Measurements from ENCODE around the gene PDZD11.
"Not testable (repeated sequence)": the region's sequence is repeated elsewhere in the genome, so short reads cannot be mapped to it uniquely, and the experiment has no call there.

PDZD11 gene

DNA sequence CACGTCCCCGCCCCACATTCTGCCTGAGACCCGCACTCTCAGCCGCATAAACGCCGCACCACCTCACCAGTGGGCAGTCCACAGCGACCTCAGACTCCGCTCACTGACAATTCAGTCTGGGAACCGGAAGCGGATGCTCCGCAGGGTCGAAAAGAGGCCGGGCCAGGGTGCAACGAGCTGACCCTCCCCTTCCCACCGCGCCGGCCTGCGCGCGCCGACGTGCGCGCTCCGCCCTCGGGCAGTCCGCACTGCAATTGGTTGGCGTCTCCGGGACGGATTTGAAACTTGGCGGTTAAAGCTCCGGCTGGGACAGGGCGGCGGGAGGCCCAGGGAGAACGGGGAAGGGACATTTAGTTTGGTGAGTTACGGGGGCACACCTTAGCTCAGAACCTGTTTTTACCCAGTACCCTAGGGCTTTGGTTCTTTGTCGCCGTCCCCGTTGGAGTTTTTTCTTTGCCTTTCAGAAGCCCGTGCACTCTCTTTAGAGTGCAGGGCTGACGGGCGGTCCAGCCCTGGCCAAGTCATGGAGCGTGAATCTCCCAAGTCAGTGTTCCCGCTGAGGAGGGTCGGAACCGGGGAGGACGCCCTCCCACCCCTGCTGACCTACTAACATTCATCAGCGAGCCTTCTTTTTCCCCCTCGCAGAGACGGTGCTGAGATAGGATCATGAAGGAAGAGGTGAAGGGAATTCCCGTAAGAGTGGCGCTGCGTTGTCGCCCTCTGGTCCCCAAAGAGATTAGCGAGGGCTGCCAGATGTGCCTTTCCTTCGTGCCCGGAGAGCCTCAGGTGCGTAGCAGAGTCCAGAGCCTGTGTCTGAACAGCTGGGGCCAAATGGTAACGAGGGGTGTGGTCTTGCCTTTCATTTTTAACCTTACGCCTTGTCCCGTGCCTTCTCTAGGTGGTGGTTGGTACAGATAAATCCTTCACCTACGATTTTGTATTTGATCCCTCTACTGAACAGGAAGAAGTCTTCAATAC, at the start of gene PDZD11, which contains the start of gene KIF4A:
Gene PDZD11, minus strand, starts transcription at position 135 of the 978 bp plus-strand sequence. CDS start 586 bp downstream, outside the sequence.
Gene KIF4A, plus strand, starts transcription at position 312 of the 978 bp plus-strand sequence. Its CDS starts 355 bp downstream, at position 667.
- no peaks in the 10 kb centered on the region for H3K9me3 ChIP-seq (replicated peaks in 1 of 11)
- peak within 1 kb of the TSS; percentile 61 to 79 (median 70) for H3K4me2 ChIP-seq
- H3K27ac ChIP-seq: peak within 1 kb of the TSS in 10 of 11 experiments; percentile 59 to 85 (median 78); a peak in 20 of 22 replicates
- peaks cover 4 to 55% (median 21%) of the 10 kb centered on the region in 11 experiments; a peak in 20 of 22 replicates for H3K36me3 ChIP-seq
- H3K9ac ChIP-seq: peak within 1 kb of the TSS; percentile 71 to 85 (median 82)
- H4K20me1 ChIP-seq: peaks cover 0 to 4% (median 0%) of the 10 kb centered on the region in 11 experiments; a peak in 3 of 22 replicates
- peaks cover 0 to 28% (median 19%) of the 10 kb centered on the region in 10 experiments; a peak in 14 of 20 replicates for H3K4me1 ChIP-seq
- peaks cover 71 to 98% (median 93%) of the 10 kb centered on the region in 11 experiments for H3K27me3 ChIP-seq
- no peak for TF ChIP-seq Cebpa-rat (IDR thresholded peaks at IDR 0.05)
- H3K4me3 ChIP-seq: peak within 1 kb of the TSS; percentile 61 to 78 (median 72)

- peaks cover 56 to 100% (median 94%) of the 10 kb centered on the region in 11 experiments for H3K27me3 ChIP-seq
- peaks cover 0 to 61% (median 25%) of the 10 kb centered on the region in 11 experiments; a peak in 13 of 22 replicates for H3K36me3 ChIP-seq
- H3K9me3 ChIP-seq (replicated peaks in 1 of 11): no peaks in the 10 kb centered on the region
- no peaks in the 10 kb centered on the region for H4K20me1 ChIP-seq
- H3K4me2 ChIP-seq: peak overlapping the region in 8 of 11 experiments; percentile 18 to 56 (median 25); a peak in 11 of 22 replicates
- H3K4me1 ChIP-seq: peaks cover 0 to 34% (median 16%) of the 10 kb centered on the region in 10 experiments; a peak in 12 of 20 replicates
- H3K9ac ChIP-seq: 0 out of 22 replicates have a peak overlapping the region, but pooled peaks of 1 of the 11 experiments have one; percentile 40
- H3K4me3 ChIP-seq: no peak overlapping the region
- peak overlapping the region in 5 of 11 experiments; percentile 39 to 71 (median 56); a peak in 10 of 22 replicates for H3K27ac ChIP-seq
- peak in 9 of 11 experiments; percentile 12 to 93 (median 50); a peak in 12 of 22 replicates for TF ChIP-seq Cebpa-rat (IDR thresholded peaks at IDR 0.05)
Measured at GRCh38 chrX:70338290-70338689, 48.6 kb upstream of the PDZD11 start.

DNA sequence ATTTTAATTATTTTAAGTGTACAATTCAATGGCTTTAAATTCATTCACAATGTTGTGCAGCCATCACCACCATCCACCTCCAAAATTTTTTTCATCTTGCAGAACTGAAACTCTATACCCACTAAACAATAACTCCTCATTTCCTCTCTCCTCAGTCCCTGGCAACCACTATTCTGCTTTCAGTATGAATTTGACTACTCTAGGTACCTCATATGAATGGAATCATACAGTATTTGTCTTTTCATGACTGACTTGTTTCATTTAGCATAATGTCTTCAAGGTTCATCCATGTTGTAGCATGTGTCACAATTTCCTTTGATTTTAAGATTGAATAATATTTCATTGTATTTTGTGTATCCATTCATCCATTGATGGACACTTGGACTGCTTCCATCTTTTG, 47.0 kb upstream of the PDZD11 start:
- peak overlapping the region in 2 of 11 experiments; percentile 11 to 38; a peak in 1 of 22 replicates for H3K27ac ChIP-seq
- no peaks in the 10 kb centered on the region for H4K20me1 ChIP-seq
- peaks cover 57 to 100% (median 94%) of the 10 kb centered on the region in 11 experiments for H3K27me3 ChIP-seq
- H3K4me3 ChIP-seq: no peak overlapping the region
- no peak overlapping the region for H3K9ac ChIP-seq
- peaks cover 0 to 61% (median 23%) of the 10 kb centered on the region in 11 experiments; a peak in 11 of 22 replicates for H3K36me3 ChIP-seq
- H3K9me3 ChIP-seq (replicated peaks in 1 of 11): no peaks in the 10 kb centered on the region
- H3K4me1 ChIP-seq: peaks cover 0 to 34% (median 16%) of the 10 kb centered on the region in 10 experiments; a peak in 12 of 20 replicates
- no peak for TF ChIP-seq Cebpa-rat (IDR thresholded peaks at IDR 0.05)
- H3K4me2 ChIP-seq: peak overlapping the region in 6 of 11 experiments; percentile 27 to 51 (median 36); a peak in 10 of 22 replicates

GRCh38 chrX:70332600-70332999, 42.9 kb upstream of the PDZD11 start:
- H3K36me3 ChIP-seq: peaks cover 0 to 95% (median 35%) of the 10 kb centered on the region in 11 experiments; a peak in 12 of 22 replicates
- no peak overlapping the region for H3K4me3 ChIP-seq
- peaks cover 76 to 100% (median 98%) of the 10 kb centered on the region in 11 experiments for H3K27me3 ChIP-seq
- no peak for TF ChIP-seq Cebpa-rat (IDR thresholded peaks at IDR 0.05)
- peaks cover 0 to 2% (median 0%) of the 10 kb centered on the region in 11 experiments; a peak in 1 of 22 replicates for H4K20me1 ChIP-seq
- no peak overlapping the region for H3K27ac ChIP-seq
- H3K9me3 ChIP-seq (replicated peaks in 1 of 11): no peaks in the 10 kb centered on the region
- peaks cover 0 to 16% (median 5%) of the 10 kb centered on the region in 10 experiments; a peak in 12 of 20 replicates for H3K4me1 ChIP-seq
- no peak overlapping the region for H3K9ac ChIP-seq
- no peak overlapping the region for H3K4me2 ChIP-seq

- Histone ChIP-seq H3K4me2 (no peak overlapping the region), H4K20me1 (peaks cover 0 to 5% (median 0%) of the 10 kb centered on the region in 11 experiments; a peak in 1 of 22 replicates), H3K4me1 (peaks cover 0 to 2% (median 0%) of the 10 kb centered on the region in 10 experiments; a peak in 3 of 20 replicates), H3K9ac (no peak overlapping the region), H3K4me3 (no peak overlapping the region), H3K27me3 (peaks cover 88 to 100% (median 98%) of the 10 kb centered on the region in 11 experiments), H3K9me3 (replicated peaks in 1 of 11) (no peaks in the 10 kb centered on the region), H3K27ac (no peak overlapping the region), H3K36me3 (peaks cover 0 to 88% (median 30%) of the 10 kb centered on the region in 11 experiments; a peak in 12 of 22 replicates)
- no peak for TF ChIP-seq Cebpa-rat (IDR thresholded peaks at IDR 0.05)
Measured at GRCh38 chrX:70331161-70331560, 41.4 kb upstream of the PDZD11 start.

DNA sequence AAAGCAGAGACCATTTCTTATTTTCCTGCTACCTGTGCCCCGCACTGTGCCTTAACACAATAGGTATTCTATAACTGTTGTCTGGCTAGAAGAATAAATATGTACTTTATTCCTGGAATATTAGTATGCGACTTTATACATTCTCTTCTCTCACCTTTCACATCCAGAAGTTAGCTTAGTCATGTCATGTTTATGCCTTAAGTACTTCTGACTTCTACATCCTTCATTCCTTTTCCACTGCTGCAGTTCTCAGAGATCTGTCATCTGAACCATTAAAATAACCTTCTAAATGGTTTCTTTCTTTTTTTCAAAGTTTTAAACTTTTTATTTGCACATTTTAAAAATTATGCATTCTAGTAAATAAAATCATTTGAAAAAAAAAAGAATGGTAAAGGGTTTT, 34.6 kb upstream of the PDZD11 start:
- TF ChIP-seq Cebpa-rat (IDR thresholded peaks at IDR 0.05): no peak
- Histone ChIP-seq H3K27me3 (peaks cover 61 to 90% (median 82%) of the 10 kb centered on the region in 11 experiments), H3K9me3 (replicated peaks in 1 of 11) (no peaks in the 10 kb centered on the region), H3K4me2 (no peak overlapping the region), H3K36me3 (peaks cover 0 to 28% (median 3%) of the 10 kb centered on the region in 11 experiments; a peak in 6 of 22 replicates), H3K9ac (no peak overlapping the region), H3K4me1 (no peaks in the 10 kb centered on the region), H3K4me3 (no peak overlapping the region), H3K27ac (no peak overlapping the region), H4K20me1 (peaks cover 0 to 5% (median 0%) of the 10 kb centered on the region in 11 experiments; a peak in 2 of 22 replicates)

DNA sequence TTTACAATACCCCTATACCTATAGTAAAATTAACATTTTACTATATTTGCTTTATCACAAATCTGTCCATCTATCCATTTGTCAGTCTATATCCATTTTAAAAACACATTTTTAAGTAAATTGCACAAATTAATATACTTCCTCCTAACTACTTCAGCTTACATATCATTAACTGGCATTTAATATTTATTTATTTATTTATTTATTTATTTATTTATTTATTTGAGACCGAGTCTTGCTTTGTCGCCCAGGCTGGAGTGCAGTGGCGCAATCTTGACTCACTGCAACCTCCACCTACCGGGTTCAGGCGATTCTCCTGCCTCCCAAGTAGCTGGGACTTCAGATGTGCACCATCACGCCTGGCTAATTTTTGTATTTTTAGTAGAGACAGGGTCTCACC, 33.9 kb upstream of the PDZD11 start:
- not testable (repeated sequence) for H3K4me3 ChIP-seq; H3K4me1 ChIP-seq; H3K27ac ChIP-seq; H3K4me2 ChIP-seq; H3K9me3 ChIP-seq (replicated peaks in 1 of 11); H3K9ac ChIP-seq; H4K20me1 ChIP-seq
- H3K27me3 ChIP-seq: peaks cover 54 to 89% (median 75%) of the 10 kb centered on the region in 11 experiments
- peaks cover 0 to 31% (median 4%) of the 10 kb centered on the region in 11 experiments; a peak in 6 of 22 replicates for H3K36me3 ChIP-seq

GRCh38 chrX:70322784-70323183, 33.1 kb upstream of the PDZD11 start:
- TF ChIP-seq Cebpa-rat (IDR thresholded peaks at IDR 0.05): no peak
- Histone ChIP-seq H3K27me3 (peaks cover 45 to 81% (median 67%) of the 10 kb centered on the region in 11 experiments), H3K9ac (no peak overlapping the region)

More at GRCh38 chrX:70322784-70323183, 33.1 kb upstream of the PDZD11 start:
- H3K36me3 ChIP-seq: peaks cover 0 to 28% (median 4%) of the 10 kb centered on the region in 11 experiments; a peak in 4 of 22 replicates
- H3K4me1 ChIP-seq: no peaks in the 10 kb centered on the region
- H3K4me2 ChIP-seq: no peak overlapping the region
- peaks cover 0 to 5% (median 0%) of the 10 kb centered on the region in 11 experiments; a peak in 2 of 22 replicates for H4K20me1 ChIP-seq
- H3K27ac ChIP-seq: no peak overlapping the region
- H3K4me3 ChIP-seq: no peak overlapping the region
- H3K9me3 ChIP-seq (replicated peaks in 1 of 11): no peaks in the 10 kb centered on the region

Data from BLaER1 treated with 17β-estradiol and CSF1 and Interleukin-3, amounts not matched to agents 10 nM and 100 nM (cell line).